HCT116 (cell line): ENCODE measurements around the gene CACNA1E. TPM values are rescaled to one million over a fixed set of nuclear protein-coding genes. Genes with fewer than 3 reads are reported as not detected.

ENCODE experiments used
- ATAC-seq: fragments of 200-7000 bp; cut with Tn5 transposase; 2 replicates; pipeline ENCODE4 v1.9.1; 2020; ENCODE audit warnings: mild to moderate bottlenecking, moderate library complexity
- BruUV-seq: library from RNA; stranded (reverse); fragments of 400-500 nt; replicated peaks from 2 replicates; lab custom pipeline; 2021; lab: Mats Ljungman, UMichigan
- CTCF ChIA-PET: fragments of 300-600 bp; sonication (Branson Sonifier 250); formaldehyde crosslinking; loops from one replicate; lab custom pipeline; 2021; ENCODE audit warnings: antibody characterized with exemption; lab: Charles Lee
- POLR2A ChIA-PET: fragments of 300-600, 350-600 bp; sonication (Branson Sonifier 250); formaldehyde crosslinking; loops from one replicate; lab custom pipeline; 2021; ENCODE audit warnings: antibody characterized with exemption; lab: Charles Lee
- RAD21 ChIA-PET, 2 experiments: fragments of 300-600 bp; sonication (Branson Sonifier 250); formaldehyde crosslinking; loops; one replicate each; lab custom pipeline; 2023; ENCODE audit warnings: low total read pairs in 2 of 2; ENCODE audit not compliant: uncharacterized antibody in 2 of 2, unreplicated experiment in 2 of 2, low non-redundant PET in 1 of 2; lab: Charles Lee
- DNase-seq: peaks from one replicate; pipeline ENCODE4 v3.0.0-alpha.2; 2010; ENCODE audit warnings: low read depth, low spot score
- H2AFZ ChIP-seq: fragments of 200-600 bp; shearing (Covaris generic), sonication (generic); 2 replicates; pipeline ENCODE4 v1.6.1; 2017; ENCODE audit warnings: low read depth, mixed run types, mixed read lengths, antibody characterized with exemption, low read length; ENCODE audit not compliant: poor library complexity, severe bottlenecking
- H3K27ac ChIP-seq: 2 replicates; pipeline ENCODE4 v1.5.1; 2012; ENCODE audit warnings: low read depth, low read length
- H3K27me3 ChIP-seq: fragments of 200-600 bp; sonication (generic); 2 replicates; pipeline ENCODE4 v1.6.1; 2016; ENCODE audit warnings: mixed run types, low read length, mixed read lengths; ENCODE audit not compliant: insufficient read depth
- H3K36me3 ChIP-seq, 2 experiments: fragments of 200-500 bp in 1 of 2; fragments of 200-600 bp in 1 of 2; sonication (Bioruptor generic) in 1 of 2; sonication (generic) in 1 of 2; 2 replicates each; pipeline versions ENCODE4 v1.5.1 to v1.6.1; 2014 to 2016; ENCODE audit warnings: low read length in 2 of 2, inconsistent platforms in 1 of 2, mixed read lengths in 1 of 2, mixed run types in 1 of 2; ENCODE audit not compliant: insufficient read depth in 2 of 2, control insufficient read depth in 1 of 2
- H3K4me1 ChIP-seq, 2 experiments: fragments of 200-600 bp in 1 of 2; sonication (generic) in 1 of 2; 2 replicates each; pipeline versions ENCODE4 v1.5.1 to v1.6.1; 2012 to 2017; ENCODE audit warnings: low read length in 2 of 2, inconsistent platforms in 1 of 2, mild to moderate bottlenecking in 1 of 2, mixed read lengths in 1 of 2, mixed run types in 1 of 2, moderate library complexity in 1 of 2; ENCODE audit not compliant: insufficient read depth in 2 of 2, control insufficient read depth in 1 of 2
- H3K4me2 ChIP-seq: fragments of 200-600 bp; sonication (generic); 2 replicates; pipeline ENCODE4 v1.6.1; 2017; ENCODE audit warnings: mixed run types, low read length, mixed read lengths
- H3K4me3 ChIP-seq, 2 experiments: fragments of 200-600 bp in 1 of 2; sonication (generic) in 1 of 2; replicated peaks in 1 of 2; 2 replicates each; pipeline ENCODE4 v1.5.1; 2011 to 2016; ENCODE audit warnings: low read length in 2 of 2, control low read depth in 1 of 2, low read depth in 1 of 2, mild to moderate bottlenecking in 1 of 2, mixed read lengths in 1 of 2, mixed run types in 1 of 2
- H3K79me2 ChIP-seq: fragments of 200-600 bp; sonication (generic); 2 replicates; pipeline ENCODE4 v1.6.1; 2017; ENCODE audit warnings: mild to moderate bottlenecking, mixed run types, low read length, moderate library complexity, mixed read lengths; ENCODE audit not compliant: insufficient read depth
- H3K9ac ChIP-seq: fragments of 200-600 bp; sonication (generic); 2 replicates; pipeline ENCODE4 v1.6.1; 2016; ENCODE audit warnings: low read length, mixed read lengths
- H3K9me2 ChIP-seq: fragments of 200-600 bp; sonication (generic), shearing (Covaris generic); 2 replicates; pipeline ENCODE4 v1.6.1; 2017; ENCODE audit warnings: mixed run types, mild to moderate bottlenecking, moderate library complexity; ENCODE audit not compliant: insufficient read depth
- H3K9me3 ChIP-seq, 2 experiments: fragments of 200-500 bp in 1 of 2; fragments of 200-600 bp in 1 of 2; sonication (Bioruptor generic) in 1 of 2; sonication (generic) in 1 of 2; 2 replicates each; pipeline ENCODE4 v1.6.1; 2014 to 2017; ENCODE audit warnings: low read length in 2 of 2, mixed read lengths in 2 of 2, inconsistent platforms in 1 of 2, low read depth in 1 of 2, mild to moderate bottlenecking in 1 of 2, mixed run types in 1 of 2, moderate library complexity in 1 of 2; ENCODE audit not compliant: control insufficient read depth in 1 of 2, insufficient read depth in 1 of 2
- H4K20me1 ChIP-seq: fragments of 200-600 bp; sonication (generic), shearing (Covaris generic); 2 replicates; pipeline ENCODE4 v1.6.1; 2017; ENCODE audit warnings: mixed run types, mild to moderate bottlenecking, moderate library complexity; ENCODE audit not compliant: insufficient read depth
- ATF3 ChIP-seq: IDR thresholded peaks from 2 replicates; pipeline ENCODE4 v1.6.1; 2012
- CBX3 ChIP-seq: IDR thresholded peaks from 2 replicates; pipeline ENCODE4 v1.6.1; 2012; ENCODE audit warnings: low read depth
- CEBPB ChIP-seq: IDR thresholded peaks from 2 replicates; pipeline ENCODE4 v1.6.1; 2012; ENCODE audit warnings: low read depth
- CTCF ChIP-seq, 3 experiments: fragments of 200-600 bp in 1 of 3; sonication (generic) in 1 of 3; IDR thresholded peaks in 2 of 3; conservative IDR thresholded peaks in 1 of 3; 2 replicates each; pipeline ENCODE4 v1.5.1; 2012 to 2017; ENCODE audit warnings: low read depth in 2 of 3, low read length in 2 of 3, antibody characterized with exemption in 1 of 3, borderline replicate concordance in 1 of 3, control low read depth in 1 of 3, mild to moderate bottlenecking in 1 of 3, mixed read lengths in 1 of 3, mixed run types in 1 of 3, moderate library complexity in 1 of 3; ENCODE audit not compliant: insufficient read depth in 1 of 3
- EGR1 ChIP-seq: IDR thresholded peaks from 2 replicates; pipeline ENCODE4 v1.6.1; 2012; ENCODE audit warnings: low read depth
- EZH2 ChIP-seq: fragments of 200-600 bp; sonication (generic); IDR thresholded peaks from 2 replicates; pipeline ENCODE4 v1.6.1; 2017; ENCODE audit warnings: antibody characterized with exemption, mixed run types
- FOSL1 ChIP-seq: IDR thresholded peaks from 2 replicates; pipeline ENCODE4 v1.6.1; 2012; ENCODE audit warnings: low read depth
- REST ChIP-seq: IDR thresholded peaks from 2 replicates; pipeline ENCODE4 v1.6.1; 2012; ENCODE audit warnings: low read depth
- SIN3A ChIP-seq: IDR thresholded peaks from 2 replicates; pipeline ENCODE4 v1.6.1; 2012; ENCODE audit warnings: low read depth
- SP1 ChIP-seq: IDR thresholded peaks from 2 replicates; pipeline ENCODE4 v1.6.1; 2012; ENCODE audit warnings: low read depth
- SRF ChIP-seq: IDR thresholded peaks from 2 replicates; pipeline ENCODE4 v1.6.1; 2012; ENCODE audit warnings: low read depth
- ZNF274 ChIP-seq: fragments of 200-500 bp; sonication (Bioruptor generic); IDR thresholded peaks from 2 replicates; pipeline ENCODE4 v1.6.1; 2014; ENCODE audit warnings: mild to moderate bottlenecking, low read depth, low read length, inconsistent platforms
- intact Hi-C: fragments of 100-400 bp; cut with micrococcal nuclease; formaldehyde crosslinking; loops from 2 replicates; pipeline ENCODE4 v1.10.0; 2022
- total RNA-seq: library from RNA; stranded (reverse); gene quantifications from one replicate; pipeline ENCODE4 v1.2.1, GENCODE V29; 2021; ENCODE audit not compliant: unreplicated experiment

Gene CACNA1E
- total RNA-seq, 1 experiment from 2014 or later, result 0.02 TPM

GRCh38 chr1:181714428-181714827 is 231.1 kb downstream of the CACNA1E start:
- H3K27ac ChIP-seq, result no peak overlapping the region
- H3K9me3 ChIP-seq, result no peaks in the 10 kb centered on the region
- BruUV-seq, result no TSS peak
- no peaks in the 10 kb centered on the region for H3K4me1 ChIP-seq
- H2AFZ ChIP-seq, result no peak overlapping the region
- H3K36me3 ChIP-seq, result no peaks in the 10 kb centered on the region
- no peak overlapping the region for H3K4me3 ChIP-seq
- POLR2A ChIA-PET, result no interaction called here
- H3K9me2 ChIP-seq, result no peaks in the 10 kb centered on the region
- no peak overlapping the region for H3K9ac ChIP-seq
- H3K4me2 ChIP-seq, result no peak overlapping the region
- no peak for TF ChIP-seq REST
- no peak for TF ChIP-seq FOSL1
- no peak for TF ChIP-seq EGR1
- intact Hi-C loops, result no loop called here
- peaks cover 49% of the 10 kb centered on the region for H3K27me3 ChIP-seq
- H3K79me2 ChIP-seq, result no peaks in the 10 kb centered on the region
- no peaks in the 10 kb centered on the region for H4K20me1 ChIP-seq
- no peak for ATAC-seq
- CTCF ChIA-PET, result no interaction called here
- RAD21 ChIA-PET, result no interaction called here
- DNase-seq, result no peak

- Histone ChIP-seq H3K9me2 (no peaks in the 10 kb centered on the region), H3K79me2 (no peaks in the 10 kb centered on the region), H3K4me3 (no peak overlapping the region), H3K4me2 (no peak overlapping the region), H2AFZ (no peak overlapping the region), H4K20me1 (no peaks in the 10 kb centered on the region), H3K9me3 (no peaks in the 10 kb centered on the region), H3K27ac (no peak overlapping the region), H3K36me3 (no peaks in the 10 kb centered on the region), H3K9ac (no peak overlapping the region), H3K4me1 (no peaks in the 10 kb centered on the region), H3K27me3 (peaks cover 42% of the 10 kb centered on the region)
- ChIA-PET RAD21 (no interaction called here), POLR2A (no interaction called here), CTCF (no interaction called here)
- intact Hi-C loops, result no loop called here
- ATAC-seq (no peak), DNase-seq (no peak)
- BruUV-seq, result no TSS peak
- no peak for TF ChIP-seq EZH2
- no peak for TF ChIP-seq SRF
- TF ChIP-seq REST, result no peak
- no peak for TF ChIP-seq ATF3
- no peak for TF ChIP-seq CBX3
- no peak for TF ChIP-seq CEBPB
- TF ChIP-seq ZNF274, result no peak
- no peak for TF ChIP-seq CTCF (IDR thresholded peaks at IDR 0.05 in 2 of 3, conservative IDR thresholded peaks at IDR 0.05 in 1 of 3; ENCODE audit: borderline replicate concordance in 1 of 3, insufficient read depth in 1 of 3, low read depth in 2 of 3, low read length in 2 of 3)
- TF ChIP-seq SP1, result no peak
- no peak for TF ChIP-seq SIN3A
Observed at GRCh38 chr1:181718034-181718433, 234.7 kb downstream of the CACNA1E start.
